Activated CD8-positive, alpha-beta T cell treated with anti-CD3 and anti-CD28 coated beads for 36 hours (primary cell): ENCODE measurements around the gene TUBA8. TPM values are rescaled to one million over a fixed set of nuclear protein-coding genes. Genes with fewer than 3 reads are reported as not detected.
A peak's percentile ranks its signal among the peaks of the same experiment; 100 is the strongest.
"Not testable (repeated sequence)": the region's sequence is repeated elsewhere in the genome, so short reads cannot be mapped to it uniquely, and the experiment has no call there.

Source experiments
- ATAC-seq: fragments of 200-7000 bp; cut with Tn5 transposase; one replicate; pipeline ENCODE4 v1.10.0; 2021; ENCODE audit warnings: mild to moderate bottlenecking, moderate library complexity
- CTCF ChIA-PET: fragments of 350-600 bp; sonication (Branson Sonifier 250); formaldehyde crosslinking; loops from one replicate; lab custom pipeline; 2021; ENCODE audit warnings: antibody characterized with exemption; lab: Charles Lee
- POLR2A ChIA-PET: fragments of 350-600 bp; sonication (Branson Sonifier 250); formaldehyde crosslinking; loops from one replicate; lab custom pipeline; 2021; ENCODE audit warnings: antibody characterized with exemption; lab: Charles Lee
- DNase-seq: peaks from one replicate; pipeline ENCODE4 v3.0.0-alpha.2; 2020
- H3K27ac Mint-ChIP-seq: one replicate; pipeline ENCODE4 v1.8.0; 2021; ENCODE audit warnings: mild to moderate bottlenecking, mixed read lengths
- H3K27me3 Mint-ChIP-seq: one replicate; pipeline ENCODE4 v1.8.0; 2021; ENCODE audit warnings: mixed read lengths
- H3K36me3 Mint-ChIP-seq: one replicate; pipeline ENCODE4 v1.8.0; 2021; ENCODE audit warnings: low read depth, mixed read lengths
- H3K4me1 Mint-ChIP-seq: one replicate; pipeline ENCODE4 v1.8.0; 2021; ENCODE audit warnings: low read depth, mixed read lengths
- H3K4me3 Mint-ChIP-seq: one replicate; pipeline ENCODE4 v1.8.0; 2021; ENCODE audit warnings: mild to moderate bottlenecking, moderate library complexity, mixed read lengths
- H3K9me3 Mint-ChIP-seq: one replicate; pipeline ENCODE4 v1.8.0; 2021; ENCODE audit warnings: mixed read lengths
- CTCF ChIP-seq: fragments of 200-600 bp; IDR thresholded peaks from one replicate; pipeline ENCODE4 v1.8.0; 2022; ENCODE audit warnings: antibody characterized with exemption, mild to moderate bottlenecking
- intact Hi-C: fragments of 100-400 bp; cut with micrococcal nuclease; formaldehyde crosslinking; loops from one replicate; pipeline ENCODE4 v1.10.0; 2022
- total RNA-seq, 2 experiments: library from RNA; stranded (reverse); gene quantifications; one replicate each; pipeline ENCODE4 v1.2.3, GENCODE V29; 2021

Gene TUBA8
- total RNA-seq, 2 experiments from 2014 or later, result 0.56 to 0.85 TPM

DNA sequence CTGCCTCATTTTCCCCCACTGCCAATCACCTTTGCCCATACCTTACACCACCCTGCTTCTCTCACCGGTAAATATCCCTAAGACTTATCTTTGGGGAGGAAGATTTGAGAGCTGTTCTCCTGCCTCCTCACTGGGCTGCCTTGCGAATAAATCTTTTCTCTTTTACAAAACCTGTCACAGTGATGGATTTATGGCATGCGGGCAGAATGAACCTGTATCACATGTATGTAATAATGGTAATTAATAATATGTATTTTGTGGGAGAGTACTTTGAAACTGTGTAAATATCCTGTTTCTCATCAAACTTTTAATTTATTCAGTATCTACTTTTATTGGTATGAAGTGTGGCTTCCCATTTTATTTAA lies 35.8 kb downstream of the TUBA8 start:
- POLR2A ChIA-PET, result interaction anchor here (0.8 kb wide), 1 partner anchor 12 kb away, joined by 3 read pairs; no protein-coding TSS in a partner anchor
- no peaks in the 10 kb centered on the region for H3K27me3 Mint-ChIP-seq
- peaks cover under 1% of the 10 kb centered on the region for H3K36me3 Mint-ChIP-seq
- no peak overlapping the region for H3K4me3 Mint-ChIP-seq
- ATAC-seq (no peak), DNase-seq (no peak)
- no peak overlapping the region for H3K27ac Mint-ChIP-seq
- no peaks in the 10 kb centered on the region for H3K9me3 Mint-ChIP-seq
- no peak for TF ChIP-seq CTCF
- intact Hi-C loops, result loop anchor here (5.0 kb wide), 1 partner anchor 44 kb away; no protein-coding TSS in a partner anchor
- CTCF ChIA-PET, result interaction anchor here (0.9 kb wide), 1 partner anchor 12 kb away, joined by 3 read pairs; no protein-coding TSS in a partner anchor
- H3K4me1 Mint-ChIP-seq, result peaks cover 18% of the 10 kb centered on the region

GRCh38 chr22:18147791-18148190 lies 37.2 kb downstream of the TUBA8 start:
- no peak overlapping the region for H3K4me3 Mint-ChIP-seq
- DNase-seq, result no peak
- CTCF ChIA-PET, result no interaction called here
- H3K27ac Mint-ChIP-seq, result no peak overlapping the region
- no peak for ATAC-seq
- H3K36me3 Mint-ChIP-seq, result no peaks in the 10 kb centered on the region
- intact Hi-C loops, result loop anchor here (5.0 kb wide), 1 partner anchor 45 kb away; no protein-coding TSS in a partner anchor
- no peaks in the 10 kb centered on the region for H3K9me3 Mint-ChIP-seq
- POLR2A ChIA-PET, result interaction anchor here (0.7 kb wide), 1 partner anchor 34 kb away, joined by 3 read pairs; no protein-coding TSS in a partner anchor
- no peak for TF ChIP-seq CTCF
- peaks cover 27% of the 10 kb centered on the region for H3K4me1 Mint-ChIP-seq
- H3K27me3 Mint-ChIP-seq, result no peaks in the 10 kb centered on the region

GRCh38 chr22:18148293-18148965 lies 37.8 kb downstream of the TUBA8 start:
- intact Hi-C loops, result loop anchor here (5.0 kb wide), 1 partner anchor 46 kb away; no protein-coding TSS in a partner anchor
- Mint-ChIP-seq H3K27ac (no peak overlapping the region), H3K36me3 (no peaks in the 10 kb centered on the region), H3K4me3 (peak overlapping the region; percentile 79), H3K9me3 (no peaks in the 10 kb centered on the region), H3K4me1 (peaks cover 28% of the 10 kb centered on the region), H3K27me3 (no peaks in the 10 kb centered on the region)
- ChIA-PET POLR2A (interaction anchor here (0.7 to 1.2 kb wide), 2 partner anchors 33 to 35 kb away, joined by 3 read pairs; no protein-coding TSS in a partner anchor), CTCF (interaction anchor here (1.7 kb wide), 1 partner anchor 7 kb away, joined by 5 read pairs; no protein-coding TSS in a partner anchor)
- ATAC-seq, result no peak
- no peak for TF ChIP-seq CTCF
- no peak for DNase-seq

DNA sequence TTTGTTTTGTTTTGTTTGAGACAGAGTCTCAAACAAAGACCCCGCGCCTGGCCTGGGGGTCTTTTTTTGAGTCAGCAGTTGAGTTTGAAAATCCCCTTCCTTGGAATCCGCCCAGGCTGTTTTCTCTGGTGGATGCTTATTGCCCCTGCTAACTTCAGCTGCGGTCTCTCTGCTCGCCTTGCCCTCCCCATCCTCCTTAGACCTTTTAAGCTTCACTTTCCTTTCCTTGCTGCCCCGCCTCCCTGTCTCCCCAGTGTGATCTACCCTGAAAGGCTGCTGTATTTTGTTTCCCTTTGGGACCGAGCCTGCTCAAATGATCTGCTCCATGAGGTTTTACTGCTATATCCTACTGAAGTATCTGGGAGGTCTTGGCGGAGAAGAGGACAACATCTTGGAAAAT lies 41.9 kb downstream of the TUBA8 start:
- H3K4me1 Mint-ChIP-seq, result peaks cover 28% of the 10 kb centered on the region
- TF ChIP-seq CTCF, result no peak
- CTCF ChIA-PET, result interaction anchor here (1.4 kb wide), 1 partner anchor 77 kb away, joined by 5 read pairs; no protein-coding TSS in a partner anchor

GRCh38 chr22:18154821-18155390 lies 44.3 kb downstream of the TUBA8 start:
- DNase-seq (no peak), ATAC-seq (no peak)
- Mint-ChIP-seq H3K36me3 (no peaks in the 10 kb centered on the region), H3K27me3 (no peaks in the 10 kb centered on the region), H3K4me3 (no peak overlapping the region), H3K27ac (no peak overlapping the region), H3K9me3 (no peaks in the 10 kb centered on the region), H3K4me1 (peaks cover 23% of the 10 kb centered on the region)
- ChIA-PET POLR2A (no interaction called here), CTCF (no interaction called here)
- intact Hi-C loops, result no loop called here
- no peak for TF ChIP-seq CTCF

More for the DNA sequence above, 41.9 kb downstream of the TUBA8 start:
- intact Hi-C loops, result no loop called here
- no peaks in the 10 kb centered on the region for H3K27me3 Mint-ChIP-seq
- no peaks in the 10 kb centered on the region for H3K36me3 Mint-ChIP-seq
- POLR2A ChIA-PET, result interaction anchor here (1.2 kb wide), 1 partner anchor 74 kb away, joined by 3 read pairs; no protein-coding TSS in a partner anchor
- DNase-seq, result peak; percentile 61
- peak overlapping the region; percentile 34 for H3K4me3 Mint-ChIP-seq
- H3K9me3 Mint-ChIP-seq, result no peaks in the 10 kb centered on the region
- peak overlapping the region; percentile 44 for H3K27ac Mint-ChIP-seq
- peak; percentile 52 for ATAC-seq

- H3K4me3 Mint-ChIP-seq, intact Hi-C loops, H3K27ac Mint-ChIP-seq, POLR2A ChIA-PET, H3K27me3 Mint-ChIP-seq, H3K36me3 Mint-ChIP-seq, DNase-seq, ATAC-seq, H3K9me3 Mint-ChIP-seq: not testable (repeated sequence)
- H3K4me1 Mint-ChIP-seq, result peaks cover 18% of the 10 kb centered on the region
- CTCF ChIA-PET, result interaction anchor here (1.4 kb wide), 1 partner anchor 325 kb away, joined by 4 read pairs; no protein-coding TSS in a partner anchor
Observed at GRCh38 chr22:18155546-18155945, 44.9 kb downstream of the TUBA8 start.
